Measurements from ENCODE around the gene PTGES3. TPM values are rescaled to one million over a fixed set of nuclear protein-coding genes. Genes with fewer than 3 reads are reported as not detected.
A peak's percentile ranks its signal among the peaks of the same experiment; 100 is the strongest.

PTGES3 gene
- total and polyA plus RNA-seq, 3 experiments from 2014 or later = 242 to 437 (median 431) TPM

DNA sequence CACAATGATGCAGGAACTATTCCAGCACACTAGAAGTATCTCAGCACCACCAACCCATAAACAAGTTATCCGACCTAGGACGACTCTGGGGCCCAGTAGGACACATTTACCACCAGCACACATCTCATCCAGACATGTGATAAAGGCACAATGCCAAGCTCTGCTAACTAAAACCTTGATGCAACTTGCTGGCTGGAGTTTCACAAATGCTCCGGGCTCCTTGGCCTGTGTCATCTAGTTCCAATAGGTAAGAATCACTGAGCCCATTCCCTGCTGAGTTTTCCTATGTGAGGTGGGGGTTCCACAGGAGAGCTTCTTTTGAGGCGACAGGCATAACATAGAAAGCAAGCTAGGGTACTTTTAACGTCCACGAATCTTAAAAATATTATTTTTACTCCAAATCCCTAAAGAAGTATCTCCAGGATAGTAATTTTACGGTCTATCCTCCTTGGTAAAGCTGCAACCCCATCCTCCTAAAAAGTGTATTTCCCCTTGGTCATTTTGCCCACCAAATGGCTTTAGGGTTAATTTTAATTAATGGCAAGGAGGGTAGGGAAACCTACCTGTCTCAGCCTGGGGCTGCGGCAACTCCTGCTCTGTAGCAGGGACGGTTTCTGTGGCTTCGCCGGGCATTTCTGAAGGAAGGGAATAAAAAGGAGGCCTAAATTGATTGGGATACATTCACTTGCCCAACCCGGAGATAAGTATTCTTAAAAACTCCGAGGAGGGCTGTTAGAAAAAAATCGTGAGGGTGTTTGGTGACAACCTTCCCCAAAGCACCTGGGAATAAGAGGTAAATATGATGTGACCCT is 36.0 kb upstream of the PTGES3 start:
- peak overlapping the region; percentile 96 for H3K4me3 ChIP-seq (ENCODE audit: low read length)
- H3K4me3 Mint-ChIP-seq = peak overlapping the region; percentile 89 to 99 (median 98)
- H3K4me1 Mint-ChIP-seq = peaks cover 67 to 68% (median 67%) of the 10 kb centered on the region in 3 donors
- ChIA-PET CTCF (interaction anchor here (0.6 kb wide), 1 partner anchor 88 kb away, joined by 3 read pairs; no protein-coding TSS in a partner anchor), POLR2A (interaction anchor here (0.5 to 1.7 kb wide), 5 partner anchors 12 to 685 kb away, joined by 3 to 10 read pairs (median 4); no protein-coding TSS in a partner anchor)
- H3K9me3 ChIP-seq (ENCODE audit: low read length) = no peaks in the 10 kb centered on the region
- peaks cover 60% of the 10 kb centered on the region for H3K4me1 ChIP-seq (ENCODE audit: insufficient read depth, low read length)
- H3K9me3 Mint-ChIP-seq = no peaks in the 10 kb centered on the region
- peak overlapping the region; percentile 85 to 98 (median 96) for H3K27ac Mint-ChIP-seq
- H3K36me3 Mint-ChIP-seq = peaks cover 0 to 64% (median 9%) of the 10 kb centered on the region in 3 donors
- peak in 1 of 5 donors; percentile 15 for DNase-seq
- H3K27me3 ChIP-seq (ENCODE audit: insufficient read depth, low read length, poor library complexity, severe bottlenecking) = no peaks in the 10 kb centered on the region
- peaks cover 0 to 4% of the 10 kb centered on the region in 2 donors for H3K27me3 Mint-ChIP-seq
- peak overlapping the region; percentile 79 for H3K27ac ChIP-seq (ENCODE audit: low read depth, low read length)
- H3K36me3 ChIP-seq (ENCODE audit: insufficient read depth, low read length) = peaks cover 35% of the 10 kb centered on the region

DNA sequence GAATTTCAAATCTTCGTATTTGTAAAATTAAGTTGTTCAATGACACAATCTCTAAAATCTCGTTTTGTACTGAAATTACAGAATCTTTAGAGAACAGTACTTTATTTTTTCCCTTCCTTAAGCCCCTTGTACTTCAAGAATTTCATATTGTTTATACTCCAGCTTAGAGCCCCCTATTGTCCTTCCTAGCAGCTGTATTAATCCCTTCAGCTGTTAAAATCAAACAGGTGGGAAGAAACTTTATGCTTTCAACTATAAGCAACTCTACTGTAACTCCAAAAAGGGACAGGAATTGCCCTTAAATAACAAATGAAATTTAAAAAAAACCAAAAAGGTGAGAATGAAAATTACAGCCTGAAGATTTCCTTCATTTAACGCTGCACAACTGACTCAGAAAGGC is 35.3 kb upstream of the PTGES3 start:
- POLR2A ChIA-PET = interaction anchor here (0.5 to 1.7 kb wide), 3 partner anchors 11 to 41 kb away, joined by 4 to 11 read pairs (median 6); no protein-coding TSS in a partner anchor

DNA sequence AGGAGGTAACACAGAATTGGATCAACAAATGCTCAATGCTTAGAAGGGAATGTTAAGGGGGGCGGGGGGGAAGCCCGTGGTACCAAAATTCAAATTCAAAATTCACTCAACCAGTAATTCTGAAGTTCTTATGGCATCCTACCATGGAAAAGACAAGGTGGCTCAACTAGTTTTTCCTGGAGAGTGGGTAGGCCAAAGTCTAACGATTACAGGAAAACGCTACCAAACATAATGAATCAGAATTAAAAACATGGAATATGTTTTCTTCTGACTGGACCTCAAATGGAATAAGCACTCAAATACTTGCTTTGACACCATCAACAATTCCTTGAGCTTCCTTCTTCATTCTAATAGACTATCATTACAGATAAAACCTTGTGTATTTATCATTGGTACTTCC is 34.7 kb upstream of the PTGES3 start:
- CTCF ChIA-PET = no interaction called here
- Histone ChIP-seq H3K4me1 (ENCODE audit: insufficient read depth, low read length) (peaks cover 67% of the 10 kb centered on the region), H3K27ac (ENCODE audit: low read depth, low read length) (peak overlapping the region; percentile 19), H3K27me3 (ENCODE audit: insufficient read depth, low read length, poor library complexity, severe bottlenecking) (no peaks in the 10 kb centered on the region), H3K9me3 (ENCODE audit: low read length) (no peaks in the 10 kb centered on the region), H3K4me3 (ENCODE audit: low read length) (peak overlapping the region; percentile 96), H3K36me3 (ENCODE audit: insufficient read depth, low read length) (peaks cover 40% of the 10 kb centered on the region)
- H3K36me3 Mint-ChIP-seq = peaks cover 0 to 67% (median 9%) of the 10 kb centered on the region in 3 donors
- peak overlapping the region; percentile 62 to 98 (median 93) for H3K27ac Mint-ChIP-seq
- POLR2A ChIA-PET = interaction anchor here (0.6 to 1.7 kb wide), 3 partner anchors 30 to 40 kb away, joined by 4 to 11 read pairs (median 6); no protein-coding TSS in a partner anchor
- DNase-seq = no peak
- H3K4me1 Mint-ChIP-seq = peaks cover 72 to 74% (median 73%) of the 10 kb centered on the region in 3 donors
- peaks cover 0 to 4% of the 10 kb centered on the region in 2 donors for H3K27me3 Mint-ChIP-seq
- H3K9me3 Mint-ChIP-seq = no peaks in the 10 kb centered on the region
- H3K4me3 Mint-ChIP-seq = peak overlapping the region; percentile 89 to 99 (median 98)

More for the DNA sequence above, 35.3 kb upstream of the PTGES3 start:
- peak overlapping the region; percentile 89 to 99 (median 98) for H3K4me3 Mint-ChIP-seq
- H3K4me3 ChIP-seq (ENCODE audit: low read length) = peak overlapping the region; percentile 96
- peaks cover 67% of the 10 kb centered on the region for H3K4me1 ChIP-seq (ENCODE audit: insufficient read depth, low read length)
- H3K27me3 Mint-ChIP-seq = peaks cover 0 to 4% of the 10 kb centered on the region in 2 donors
- CTCF ChIA-PET = no interaction called here
- no peaks in the 10 kb centered on the region for H3K9me3 Mint-ChIP-seq
- H3K27ac ChIP-seq (ENCODE audit: low read depth, low read length) = peak overlapping the region; percentile 79
- peaks cover 0 to 69% (median 9%) of the 10 kb centered on the region in 3 donors for H3K36me3 Mint-ChIP-seq
- H3K9me3 ChIP-seq (ENCODE audit: low read length) = no peaks in the 10 kb centered on the region
- no peaks in the 10 kb centered on the region for H3K27me3 ChIP-seq (ENCODE audit: insufficient read depth, low read length, poor library complexity, severe bottlenecking)
- peak overlapping the region; percentile 84 to 98 (median 94) for H3K27ac Mint-ChIP-seq
- no peak for DNase-seq
- peaks cover 72 to 74% (median 73%) of the 10 kb centered on the region in 3 donors for H3K4me1 Mint-ChIP-seq
- H3K36me3 ChIP-seq (ENCODE audit: insufficient read depth, low read length) = peaks cover 40% of the 10 kb centered on the region

DNA sequence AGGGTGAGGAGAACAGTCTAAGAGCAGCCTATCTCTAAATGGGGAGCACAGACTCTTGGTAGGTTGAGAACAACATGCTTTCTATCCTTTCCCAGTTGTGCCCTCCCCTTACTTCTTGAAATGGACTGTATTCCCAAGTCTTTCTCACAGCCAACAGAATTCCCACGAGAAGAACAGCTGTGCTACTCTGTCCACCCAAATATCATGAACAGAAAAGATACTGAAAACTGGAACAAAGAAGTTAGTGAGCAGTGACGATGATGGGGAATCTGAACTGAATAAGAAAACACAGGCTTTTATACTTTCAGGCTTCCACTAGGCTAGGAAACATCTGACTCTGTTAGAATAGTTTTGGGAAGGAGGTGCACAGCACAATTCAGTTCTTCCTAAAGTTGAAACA is 33.6 kb upstream of the PTGES3 start:
- Histone ChIP-seq H3K27ac (ENCODE audit: low read depth, low read length) (no peak overlapping the region), H3K36me3 (ENCODE audit: insufficient read depth, low read length) (peaks cover 40% of the 10 kb centered on the region), H3K4me3 (ENCODE audit: low read length) (peak overlapping the region; percentile 8), H3K27me3 (ENCODE audit: insufficient read depth, low read length, poor library complexity, severe bottlenecking) (no peaks in the 10 kb centered on the region), H3K4me1 (ENCODE audit: insufficient read depth, low read length) (peaks cover 72% of the 10 kb centered on the region), H3K9me3 (ENCODE audit: low read length) (no peaks in the 10 kb centered on the region)
- DNase-seq = no peak
- Mint-ChIP-seq H3K9me3 (no peaks in the 10 kb centered on the region), H3K36me3 (peaks cover 0 to 67% (median 9%) of the 10 kb centered on the region in 3 donors), H3K27ac (peak overlapping the region; percentile 50 to 98 (median 86)), H3K27me3 (peaks cover 0 to 4% of the 10 kb centered on the region in 2 donors), H3K4me3 (peak overlapping the region; percentile 6 to 99 (median 89)), H3K4me1 (peaks cover 75 to 77% (median 77%) of the 10 kb centered on the region in 3 donors)
- POLR2A ChIA-PET = interaction anchor here (1.0 kb wide), 1 partner anchor 35 kb away, joined by 4 read pairs; no protein-coding TSS in a partner anchor
- CTCF ChIA-PET = no interaction called here

DNA sequence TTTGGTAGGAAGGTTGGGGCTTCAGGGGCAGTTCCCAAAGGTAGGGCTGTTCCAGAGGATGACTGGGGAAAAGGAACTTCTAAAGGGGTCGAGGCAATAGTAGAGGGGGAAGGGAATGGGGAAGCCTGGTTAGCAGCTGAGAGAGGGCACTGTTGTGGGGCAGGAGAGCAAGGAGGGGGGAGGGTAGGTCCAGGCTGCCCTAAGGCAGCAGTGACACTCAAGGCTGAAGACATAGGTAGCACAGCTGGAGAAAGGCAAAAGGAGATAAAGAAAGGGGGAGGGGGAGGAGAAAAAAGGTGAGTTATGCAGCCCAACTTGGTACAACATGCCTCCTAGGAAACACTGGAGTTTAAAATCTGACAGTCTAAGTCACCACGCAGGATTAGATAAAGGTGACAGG is 33.1 kb upstream of the PTGES3 start:
- no peak for DNase-seq
- no peak overlapping the region for H3K4me3 ChIP-seq (ENCODE audit: low read length)

DNA sequence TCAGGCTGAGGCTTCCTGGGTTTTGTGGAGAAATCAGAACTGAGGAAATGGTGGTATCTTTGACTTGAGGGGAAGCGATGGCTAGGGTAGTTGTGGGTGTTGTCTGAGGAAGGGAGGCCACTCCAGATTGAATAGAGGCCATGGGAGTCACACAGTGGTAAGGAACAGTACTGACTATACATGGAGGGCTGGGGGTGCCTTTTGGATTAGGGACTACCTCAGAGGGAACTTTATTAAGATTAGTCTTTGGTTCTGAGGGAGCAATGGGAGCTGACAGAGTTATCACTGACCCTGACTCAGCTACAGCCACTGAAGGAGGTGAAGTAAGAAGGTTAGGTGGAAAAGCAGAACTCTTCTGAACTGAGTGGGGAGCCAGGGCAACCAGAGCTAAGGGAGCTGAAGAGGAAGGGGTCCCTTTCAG is 32.7 kb upstream of the PTGES3 start:
- H3K27me3 ChIP-seq (ENCODE audit: insufficient read depth, low read length, poor library complexity, severe bottlenecking) = no peaks in the 10 kb centered on the region
- peaks cover 0 to 4% of the 10 kb centered on the region in 2 donors for H3K27me3 Mint-ChIP-seq
- peak overlapping the region; percentile 64 to 97 (median 86) for H3K27ac Mint-ChIP-seq
- H3K36me3 Mint-ChIP-seq = peaks cover 0 to 77% (median 9%) of the 10 kb centered on the region in 3 donors
- no peaks in the 10 kb centered on the region for H3K9me3 ChIP-seq (ENCODE audit: low read length)
- peaks cover 47% of the 10 kb centered on the region for H3K36me3 ChIP-seq (ENCODE audit: insufficient read depth, low read length)
- peaks cover 74% of the 10 kb centered on the region for H3K4me1 ChIP-seq (ENCODE audit: insufficient read depth, low read length)
- no peaks in the 10 kb centered on the region for H3K9me3 Mint-ChIP-seq
- H3K4me1 Mint-ChIP-seq = peaks cover 79 to 83% (median 82%) of the 10 kb centered on the region in 3 donors
- peak overlapping the region; percentile 27 to 95 (median 58) for H3K4me3 Mint-ChIP-seq
- POLR2A ChIA-PET = interaction anchor here (0.5 kb wide), 1 partner anchor 29 kb away, joined by 7 read pairs; no protein-coding TSS in a partner anchor
- no peak overlapping the region for H3K27ac ChIP-seq (ENCODE audit: low read depth, low read length)
- DNase-seq = no peak
- CTCF ChIA-PET = interaction anchor here (1.0 kb wide), 1 partner anchor 31 kb away, joined by 4 read pairs; no protein-coding TSS in a partner anchor
- H3K4me3 ChIP-seq (ENCODE audit: low read length) = no peak overlapping the region

More for the DNA sequence above, 33.1 kb upstream of the PTGES3 start:
- Histone ChIP-seq H3K27ac (ENCODE audit: low read depth, low read length) (no peak overlapping the region), H3K4me1 (ENCODE audit: insufficient read depth, low read length) (peaks cover 74% of the 10 kb centered on the region), H3K9me3 (ENCODE audit: low read length) (no peaks in the 10 kb centered on the region), H3K27me3 (ENCODE audit: insufficient read depth, low read length, poor library complexity, severe bottlenecking) (no peaks in the 10 kb centered on the region), H3K36me3 (ENCODE audit: insufficient read depth, low read length) (peaks cover 42% of the 10 kb centered on the region)
- Mint-ChIP-seq H3K9me3 (no peaks in the 10 kb centered on the region), H3K27ac (peak overlapping the region; percentile 52 to 97 (median 84)), H3K4me3 (peak overlapping the region; percentile 27 to 95 (median 58)), H3K27me3 (peaks cover 0 to 4% of the 10 kb centered on the region in 2 donors), H3K36me3 (peaks cover 0 to 72% (median 9%) of the 10 kb centered on the region in 3 donors), H3K4me1 (peaks cover 79 to 82% (median 81%) of the 10 kb centered on the region in 3 donors)
- POLR2A ChIA-PET = no interaction called here
- CTCF ChIA-PET = no interaction called here

DNA sequence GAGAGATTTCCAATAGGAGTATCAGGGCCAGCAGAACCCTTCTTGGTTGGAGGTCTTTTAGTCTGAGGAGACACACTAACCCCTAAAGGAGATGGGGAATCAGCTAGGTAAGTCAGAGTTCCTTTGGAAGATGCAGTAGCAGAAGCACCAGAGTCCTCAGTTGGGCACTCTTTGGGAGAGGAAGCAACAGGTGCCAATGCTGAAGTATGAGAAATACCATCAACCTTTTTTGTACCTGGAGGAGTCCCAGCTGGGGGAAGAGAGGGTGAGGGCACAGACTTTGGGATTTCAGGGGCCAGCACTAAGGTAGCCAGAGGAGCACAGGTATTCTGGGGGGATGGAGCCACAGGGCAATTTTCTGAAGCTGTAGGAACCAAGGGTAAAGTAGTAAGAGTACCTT is 31.0 kb upstream of the PTGES3 start:
- DNase-seq = no peak
- H3K4me1 Mint-ChIP-seq = peaks cover 74 to 81% (median 80%) of the 10 kb centered on the region in 3 donors
- H3K27ac Mint-ChIP-seq = peak overlapping the region in 7 of 8 donors; percentile 1 to 97 (median 83)
- Histone ChIP-seq H3K36me3 (ENCODE audit: insufficient read depth, low read length) (peaks cover 58% of the 10 kb centered on the region), H3K4me1 (ENCODE audit: insufficient read depth, low read length) (peaks cover 71% of the 10 kb centered on the region), H3K9me3 (ENCODE audit: low read length) (no peaks in the 10 kb centered on the region), H3K27me3 (ENCODE audit: insufficient read depth, low read length, poor library complexity, severe bottlenecking) (no peaks in the 10 kb centered on the region), H3K27ac (ENCODE audit: low read depth, low read length) (no peak overlapping the region), H3K4me3 (ENCODE audit: low read length) (no peak overlapping the region)
- peak overlapping the region in 3 of 7 donors; percentile 2 to 18 (median 5) for H3K4me3 Mint-ChIP-seq
- peaks cover 0 to 4% of the 10 kb centered on the region in 2 donors for H3K27me3 Mint-ChIP-seq
- POLR2A ChIA-PET = interaction anchor here (0.6 to 1.7 kb wide), 3 partner anchors 31 to 73 kb away, joined by 3 to 6 read pairs (median 3); partner anchors contain the start of genes ATP5F1B and PTGES3
- H3K9me3 Mint-ChIP-seq = no peaks in the 10 kb centered on the region
- CTCF ChIA-PET = no interaction called here
- H3K36me3 Mint-ChIP-seq = peaks cover 0 to 81% (median 11%) of the 10 kb centered on the region in 3 donors

Data from CD8-positive, alpha-beta memory T cell (primary cell).